ENCODE results near the gene PDIA4. TPM values are rescaled to one million over a fixed set of nuclear protein-coding genes. Genes with fewer than 3 reads are reported as not detected.

Gene PDIA4
- total and polyA plus RNA-seq, 2 donors (not counting 1 experiment from before 2014, with no cell fraction given) = 210 to 266 TPM

DNA sequence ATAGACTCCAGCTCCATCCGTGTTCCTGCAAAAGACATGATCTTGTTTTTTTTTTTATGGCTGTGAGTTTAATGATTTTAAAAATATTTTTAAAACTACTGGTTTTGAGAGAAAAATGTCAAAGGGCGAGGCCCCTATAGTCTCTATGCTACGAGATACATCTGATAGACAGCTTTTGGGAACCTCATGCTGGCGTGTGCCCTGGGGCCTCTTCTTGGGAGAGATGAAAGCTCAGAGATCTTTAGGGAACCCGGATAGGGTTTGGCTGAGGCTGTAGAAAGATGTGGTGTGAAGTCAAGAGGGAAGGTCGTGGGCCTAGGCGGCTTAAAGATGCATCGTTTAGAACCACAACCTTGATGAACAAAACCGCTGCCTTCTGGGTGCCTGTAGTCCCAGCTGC, 70.2 kb downstream of the PDIA4 start:
- Histone ChIP-seq H3K36me3 (ENCODE audit: control insufficient read depth, insufficient read depth, low read length) (no peaks in the 10 kb centered on the region), H3K27me3 (ENCODE audit: control insufficient read depth, insufficient read depth, low read length) (peaks cover 2% of the 10 kb centered on the region), H3K4me3 (replicated peaks in 1 of 4; ENCODE audit: control extremely low read depth in 1 of 4, insufficient read depth in 1 of 4, low read depth in 3 of 4, low read length in 4 of 4) (no peak overlapping the region), H3K79me2 (ENCODE audit: control insufficient read depth, insufficient read depth, low read length) (no peaks in the 10 kb centered on the region), H3K4me2 (ENCODE audit: extremely low read depth, insufficient read depth, low read length) (no peak overlapping the region), H2AFZ (ENCODE audit: low read length) (no peak overlapping the region), H3K27ac (ENCODE audit: insufficient read depth, low read length) (no peak overlapping the region), H4K20me1 (ENCODE audit: control insufficient read depth, extremely low read depth, insufficient read depth, low read length) (no peaks in the 10 kb centered on the region), H3K9me3 (ENCODE audit: control insufficient read depth, insufficient read depth, low read depth, low read length) (no peaks in the 10 kb centered on the region), H3K9ac (ENCODE audit: insufficient read depth, low read length) (no peak overlapping the region), H3K4me1 (ENCODE audit: control insufficient read depth, extremely low read depth, insufficient read depth, low read length) (peaks cover 2% of the 10 kb centered on the region)
- no peak for DNase-seq (ENCODE audit: low read depth in 2 of 2)
- no peak for TF ChIP-seq EZH2 (IDR thresholded peaks at IDR 0.05; ENCODE audit: low read length, missing control alignments)
- TF ChIP-seq, protein P1, sequence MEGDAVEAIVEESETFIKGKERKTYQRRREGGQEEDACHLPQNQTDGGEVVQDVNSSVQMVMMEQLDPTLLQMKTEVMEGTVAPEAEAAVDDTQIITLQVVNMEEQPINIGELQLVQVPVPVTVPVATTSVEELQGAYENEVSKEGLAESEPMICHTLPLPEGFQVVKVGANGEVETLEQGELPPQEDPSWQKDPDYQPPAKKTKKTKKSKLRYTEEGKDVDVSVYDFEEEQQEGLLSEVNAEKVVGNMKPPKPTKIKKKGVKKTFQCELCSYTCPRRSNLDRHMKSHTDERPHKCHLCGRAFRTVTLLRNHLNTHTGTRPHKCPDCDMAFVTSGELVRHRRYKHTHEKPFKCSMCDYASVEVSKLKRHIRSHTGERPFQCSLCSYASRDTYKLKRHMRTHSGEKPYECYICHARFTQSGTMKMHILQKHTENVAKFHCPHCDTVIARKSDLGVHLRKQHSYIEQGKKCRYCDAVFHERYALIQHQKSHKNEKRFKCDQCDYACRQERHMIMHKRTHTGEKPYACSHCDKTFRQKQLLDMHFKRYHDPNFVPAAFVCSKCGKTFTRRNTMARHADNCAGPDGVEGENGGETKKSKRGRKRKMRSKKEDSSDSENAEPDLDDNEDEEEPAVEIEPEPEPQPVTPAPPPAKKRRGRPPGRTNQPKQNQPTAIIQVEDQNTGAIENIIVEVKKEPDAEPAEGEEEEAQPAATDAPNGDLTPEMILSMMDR (conservative IDR thresholded peaks at IDR 0.05 in 1 of 2, IDR thresholded peaks at IDR 0.05 in 1 of 2; ENCODE audit: low read depth in 1 of 2, low read length in 2 of 2) = no peak

DNA sequence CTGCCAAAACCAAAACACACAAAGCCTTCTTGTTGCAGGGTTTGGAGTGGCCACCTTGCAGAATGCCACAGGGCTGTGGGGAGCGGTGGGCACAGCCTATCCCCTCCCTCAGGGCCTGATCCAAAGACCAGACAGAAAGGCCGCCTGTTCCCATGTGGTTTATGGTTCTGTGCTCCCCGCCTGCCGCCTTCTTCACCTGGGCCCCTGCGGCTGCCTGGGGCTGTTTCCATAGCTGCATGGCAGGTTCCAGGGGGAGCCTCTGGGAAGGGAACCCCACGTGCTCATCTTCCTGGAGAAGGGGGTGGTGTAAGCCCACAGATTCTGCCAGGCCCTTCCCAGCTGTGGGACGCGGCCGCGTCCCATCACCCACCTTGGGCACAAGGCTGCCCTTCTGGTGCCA, 73.5 kb downstream of the PDIA4 start:
- peaks cover 2% of the 10 kb centered on the region for H3K27me3 ChIP-seq (ENCODE audit: control insufficient read depth, insufficient read depth, low read length)
- H3K79me2 ChIP-seq (ENCODE audit: control insufficient read depth, insufficient read depth, low read length) = no peaks in the 10 kb centered on the region
- TF ChIP-seq EZH2 (IDR thresholded peaks at IDR 0.05; ENCODE audit: low read length, missing control alignments) = no peak
- TF ChIP-seq, protein P1 (conservative IDR thresholded peaks at IDR 0.05 in 1 of 2, IDR thresholded peaks at IDR 0.05 in 1 of 2; ENCODE audit: low read depth in 1 of 2, low read length in 2 of 2) = no peak
- no peak overlapping the region for H3K27ac ChIP-seq (ENCODE audit: insufficient read depth, low read length)
- H4K20me1 ChIP-seq (ENCODE audit: control insufficient read depth, extremely low read depth, insufficient read depth, low read length) = no peaks in the 10 kb centered on the region
- no peak overlapping the region for H3K4me2 ChIP-seq (ENCODE audit: extremely low read depth, insufficient read depth, low read length)
- no peaks in the 10 kb centered on the region for H3K9me3 ChIP-seq (ENCODE audit: control insufficient read depth, insufficient read depth, low read depth, low read length)
- H2AFZ ChIP-seq (ENCODE audit: low read length) = no peak overlapping the region
- no peak overlapping the region for H3K9ac ChIP-seq (ENCODE audit: insufficient read depth, low read length)
- H3K4me1 ChIP-seq (ENCODE audit: control insufficient read depth, extremely low read depth, insufficient read depth, low read length) = no peaks in the 10 kb centered on the region
- no peak for DNase-seq (ENCODE audit: low read depth in 2 of 2)
- no peaks in the 10 kb centered on the region for H3K36me3 ChIP-seq (ENCODE audit: control insufficient read depth, insufficient read depth, low read length)
- H3K4me3 ChIP-seq (replicated peaks in 1 of 4; ENCODE audit: control extremely low read depth in 1 of 4, insufficient read depth in 1 of 4, low read depth in 3 of 4, low read length in 4 of 4) = no peak overlapping the region

DNA sequence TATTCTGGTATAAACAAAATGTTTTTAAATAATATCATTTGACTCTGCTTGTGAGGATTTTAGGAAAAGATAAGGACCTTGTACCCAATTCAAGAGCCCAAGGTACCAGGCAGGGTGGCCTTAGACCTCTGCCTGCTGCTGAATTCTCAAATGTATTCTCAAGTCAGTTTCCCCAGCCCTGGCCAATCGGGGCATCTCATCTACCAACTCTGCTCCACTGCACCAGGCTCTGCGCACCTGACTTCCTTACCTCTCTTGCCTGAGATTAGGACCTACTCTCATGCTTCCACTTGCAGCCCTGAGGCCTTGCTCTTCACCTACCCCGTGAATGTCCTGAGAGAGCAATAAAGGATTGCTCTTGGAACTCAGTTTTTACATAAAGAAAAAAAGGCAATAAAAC, 74.6 kb downstream of the PDIA4 start:
- H3K9ac ChIP-seq (ENCODE audit: insufficient read depth, low read length) = no peak overlapping the region
- H3K4me1 ChIP-seq (ENCODE audit: control insufficient read depth, extremely low read depth, insufficient read depth, low read length) = no peaks in the 10 kb centered on the region
- H3K36me3 ChIP-seq (ENCODE audit: control insufficient read depth, insufficient read depth, low read length) = no peaks in the 10 kb centered on the region
- no peak overlapping the region for H3K4me2 ChIP-seq (ENCODE audit: extremely low read depth, insufficient read depth, low read length)
- H4K20me1 ChIP-seq (ENCODE audit: control insufficient read depth, extremely low read depth, insufficient read depth, low read length) = no peaks in the 10 kb centered on the region
- DNase-seq (ENCODE audit: low read depth in 2 of 2) = no peak
- TF ChIP-seq, protein P1 (conservative IDR thresholded peaks at IDR 0.05 in 1 of 2, IDR thresholded peaks at IDR 0.05 in 1 of 2; ENCODE audit: low read depth in 1 of 2, low read length in 2 of 2) = no peak
- no peak for TF ChIP-seq EZH2 (IDR thresholded peaks at IDR 0.05; ENCODE audit: low read length, missing control alignments)
- H3K27ac ChIP-seq (ENCODE audit: insufficient read depth, low read length) = no peak overlapping the region
- no peaks in the 10 kb centered on the region for H3K79me2 ChIP-seq (ENCODE audit: control insufficient read depth, insufficient read depth, low read length)
- no peak overlapping the region for H2AFZ ChIP-seq (ENCODE audit: low read length)
- no peak overlapping the region for H3K4me3 ChIP-seq (replicated peaks in 1 of 4; ENCODE audit: control extremely low read depth in 1 of 4, insufficient read depth in 1 of 4, low read depth in 3 of 4, low read length in 4 of 4)
- no peaks in the 10 kb centered on the region for H3K9me3 ChIP-seq (ENCODE audit: control insufficient read depth, insufficient read depth, low read depth, low read length)
- H3K27me3 ChIP-seq (ENCODE audit: control insufficient read depth, insufficient read depth, low read length) = peaks cover 2% of the 10 kb centered on the region

Other genes with a start within 250 kb of the PDIA4 start
- gene EZH2, start 144.2 kb downstream of the PDIA4 start, total RNA-seq = 6.7 and 7.1 TPM in 2 replicates
- 10.1 and 24.8 TPM in 2 replicates for gene EZH2, start 144.2 kb downstream of the PDIA4 start, polyA plus RNA-seq
- 4.6 and 5.4 TPM in 2 replicates for gene ZNF786, start 62.2 kb upstream of the PDIA4 start, total RNA-seq
- 1.7 and 1.8 TPM in 2 replicates for gene ZNF786, start 62.2 kb upstream of the PDIA4 start, polyA plus RNA-seq
- gene ZNF425, start 97.8 kb upstream of the PDIA4 start, total RNA-seq = 4.6 and 5.4 TPM in 2 replicates
- gene ZNF425, start 97.8 kb upstream of the PDIA4 start, polyA plus RNA-seq = 1.1 and 1.2 TPM in 2 replicates
- gene ZNF398, start 118.9 kb upstream of the PDIA4 start, total RNA-seq = 5.9 and 7.3 TPM in 2 replicates
- gene ZNF398, start 118.9 kb upstream of the PDIA4 start, polyA plus RNA-seq = 6.7 TPM in 2 replicates
- gene ZNF282, start 167.0 kb upstream of the PDIA4 start, total RNA-seq = 16.7 and 23.1 TPM in 2 replicates
- 6.8 and 7.4 TPM in 2 replicates for gene ZNF282, start 167.0 kb upstream of the PDIA4 start, polyA plus RNA-seq
- gene ZNF212, start 211.1 kb upstream of the PDIA4 start, total RNA-seq = 4.4 and 4.8 TPM in 2 replicates
- 3.7 and 4.2 TPM in 2 replicates for gene ZNF212, start 211.1 kb upstream of the PDIA4 start, polyA plus RNA-seq
- gene ZNF783, start 233.7 kb upstream of the PDIA4 start, total RNA-seq = 8.7 and 11.4 TPM in 2 replicates
- 2.6 and 3.3 TPM in 2 replicates for gene ZNF783, start 233.7 kb upstream of the PDIA4 start, polyA plus RNA-seq

All from fibroblast of lung (primary cell).